ENCODE data around the gene ERVFRD-1.
"Not testable (repeated sequence)": the region's sequence is repeated elsewhere in the genome, so short reads cannot be mapped to it uniquely, and the experiment has no call there.

ERVFRD-1 gene

GRCh38 chr6:11093626-11094410 lies 17.7 kb downstream of the ERVFRD-1 start, which contains the start of gene SMIM13:
Gene SMIM13 (plus strand): TSS chr6:11093834. CDS start chr6:11094314, 480 bp downstream.
- peak; percentile 91 to 99 for DNase-seq (ENCODE audit: low read depth in 1 of 2, low spot score in 1 of 2)
- H3K27me3 ChIP-seq (ENCODE audit: insufficient read depth, poor library complexity, severe bottlenecking) = no peaks in the 10 kb centered on the region
- peak; percentile 76; the same call in 1 of the 2 replicates for TF ChIP-seq POLR2AphosphoS5 (IDR thresholded peaks at IDR 0.05; ENCODE audit: low read depth)
- TF ChIP-seq SPI1 (IDR thresholded peaks at IDR 0.05; ENCODE audit: borderline replicate concordance, low read depth) = no peak
- TF ChIP-seq CTCF (IDR thresholded peaks at IDR 0.05; ENCODE audit: insufficient read depth, low read length) = no peak
- peak within 1 kb of the TSS; percentile 83 for H3K4me3 ChIP-seq (replicated peaks; ENCODE audit: insufficient read depth, low read length)
- peak within 1 kb of the TSS; percentile 96 for H3K27ac ChIP-seq (replicated peaks)

GRCh38 chr6:11093376-11093625 lies 18.2 kb downstream of the ERVFRD-1 start:
- Histone ChIP-seq H3K4me3 (replicated peaks; ENCODE audit: insufficient read depth, low read length) (peak overlapping the region; percentile 83), H3K27me3 (ENCODE audit: insufficient read depth, poor library complexity, severe bottlenecking) (no peaks in the 10 kb centered on the region), H3K27ac (replicated peaks) (peak overlapping the region; percentile 96)
- TF ChIP-seq POLR2AphosphoS5 (IDR thresholded peaks at IDR 0.05; ENCODE audit: low read depth) (no peak), REST (IDR thresholded peaks at IDR 0.05; ENCODE audit: insufficient replicate concordance, low read depth) (peak; percentile 45)
- DNase-seq (ENCODE audit: low read depth in 1 of 2, low spot score in 1 of 2) = no peak

- DNase-seq (ENCODE audit: low read depth in 1 of 2, low spot score in 1 of 2) = no peak
- TF ChIP-seq CTCF (IDR thresholded peaks at IDR 0.05; ENCODE audit: insufficient read depth, low read length) (no peak), REST (IDR thresholded peaks at IDR 0.05; ENCODE audit: insufficient replicate concordance, low read depth) (no peak), POLR2AphosphoS5 (IDR thresholded peaks at IDR 0.05; ENCODE audit: low read depth) (no peak), SPI1 (IDR thresholded peaks at IDR 0.05; ENCODE audit: borderline replicate concordance, low read depth) (no peak), GABPA (IDR thresholded peaks at IDR 0.05; ENCODE audit: low read depth) (no peak)
- H3K27ac ChIP-seq (replicated peaks) = peak overlapping the region; percentile 96
- H3K27me3 ChIP-seq (ENCODE audit: insufficient read depth, poor library complexity, severe bottlenecking) = no peaks in the 10 kb centered on the region
- H3K4me3 ChIP-seq (replicated peaks; ENCODE audit: insufficient read depth, low read length) = peak overlapping the region; percentile 83
Measured at GRCh38 chr6:11092668-11093375, 18.7 kb downstream of the ERVFRD-1 start.

GRCh38 chr6:11091141-11091540 lies 20.4 kb downstream of the ERVFRD-1 start:
- not testable (repeated sequence) for H3K4me3 ChIP-seq (replicated peaks; ENCODE audit: insufficient read depth, low read length); DNase-seq (ENCODE audit: low read depth in 1 of 2, low spot score in 1 of 2); H3K27ac ChIP-seq (replicated peaks); H3K27me3 ChIP-seq (ENCODE audit: insufficient read depth, poor library complexity, severe bottlenecking)
